ENCODE data around the gene RNASE11. TPM values are rescaled to one million over a fixed set of nuclear protein-coding genes. Genes with fewer than 3 reads are reported as not detected.

The RNASE11 gene
- total RNA-seq, 4 donors from 2014 or later = not detected

GRCh38 chr14:20556500-20557211, 31.1 kb downstream of the RNASE11 start:
- Histone ChIP-seq H3K27me3 (no peaks in the 10 kb centered on the region), H3K9me3 (no peaks in the 10 kb centered on the region), H3K4me3 (no peak overlapping the region), H3K36me3 (no peaks in the 10 kb centered on the region), H3K27ac (replicated peaks in 1 of 4) (no peak overlapping the region), H3K4me1 (no peaks in the 10 kb centered on the region)
- TF ChIP-seq POLR2AphosphoS5 (IDR thresholded peaks at IDR 0.05) (no peak), CTCF (IDR thresholded peaks at IDR 0.05) (no peak), POLR2A (IDR thresholded peaks at IDR 0.05; ENCODE audit: low read depth) (no peak), EP300 (IDR thresholded peaks at IDR 0.05) (no peak)
- no peak for DNase-seq (ENCODE audit: extremely low spot score)
- WGBS = 69% methylated on average over 11 of the region's 11 CpGs
- intact Hi-C loops (cut with DNase I) = no loop called here

- H3K9me3 ChIP-seq = no peaks in the 10 kb centered on the region
- intact Hi-C loops (cut with DNase I) = no loop called here
- WGBS = 85% methylated on average over 3 of the region's 3 CpGs
- TF ChIP-seq POLR2AphosphoS5 (IDR thresholded peaks at IDR 0.05) = no peak
- no peak for TF ChIP-seq EP300 (IDR thresholded peaks at IDR 0.05)
- no peak for TF ChIP-seq CTCF (IDR thresholded peaks at IDR 0.05)
- no peak for TF ChIP-seq POLR2A (IDR thresholded peaks at IDR 0.05; ENCODE audit: low read depth)
- H3K27ac ChIP-seq (replicated peaks in 1 of 4) = no peak overlapping the region
- no peaks in the 10 kb centered on the region for H3K27me3 ChIP-seq
- H3K4me3 ChIP-seq = no peak overlapping the region
- no peaks in the 10 kb centered on the region for H3K36me3 ChIP-seq
- no peaks in the 10 kb centered on the region for H3K4me1 ChIP-seq
- DNase-seq (ENCODE audit: extremely low spot score) = no peak
Measured at GRCh38 chr14:20555845-20556244, 32.0 kb downstream of the RNASE11 start.

- Histone ChIP-seq H3K9me3 (no peaks in the 10 kb centered on the region), H3K27me3 (no peaks in the 10 kb centered on the region), H3K4me1 (no peaks in the 10 kb centered on the region), H3K27ac (replicated peaks in 1 of 4) (no peak overlapping the region), H3K4me3 (no peak overlapping the region), H3K36me3 (no peaks in the 10 kb centered on the region)
- no peak for TF ChIP-seq POLR2A (IDR thresholded peaks at IDR 0.05; ENCODE audit: low read depth)
- no peak for TF ChIP-seq EP300 (IDR thresholded peaks at IDR 0.05)
- TF ChIP-seq POLR2AphosphoS5 (IDR thresholded peaks at IDR 0.05) = no peak
- intact Hi-C loops (cut with DNase I) = no loop called here
- DNase-seq (ENCODE audit: extremely low spot score) = no peak
Measured at GRCh38 chr14:20553024-20553423, 34.8 kb downstream of the RNASE11 start.

- 84% methylated on average over 3 of the region's 3 CpGs for WGBS
- H3K4me3 ChIP-seq = no peak overlapping the region
- H3K36me3 ChIP-seq = no peaks in the 10 kb centered on the region
- no peaks in the 10 kb centered on the region for H3K4me1 ChIP-seq
- intact Hi-C loops (cut with DNase I) = no loop called here
- H3K27me3 ChIP-seq = no peaks in the 10 kb centered on the region
- TF ChIP-seq POLR2A (IDR thresholded peaks at IDR 0.05; ENCODE audit: low read depth) (no peak), CTCF (IDR thresholded peaks at IDR 0.05) (no peak), POLR2AphosphoS5 (IDR thresholded peaks at IDR 0.05) (no peak), EP300 (IDR thresholded peaks at IDR 0.05) (no peak)
- H3K27ac ChIP-seq (replicated peaks in 1 of 4) = no peak overlapping the region
- no peaks in the 10 kb centered on the region for H3K9me3 ChIP-seq
- DNase-seq (ENCODE audit: extremely low spot score) = peak; percentile 45
Measured at GRCh38 chr14:20551606-20552005, 36.2 kb downstream of the RNASE11 start.

- no peak for DNase-seq (ENCODE audit: extremely low spot score)
- TF ChIP-seq EP300 (IDR thresholded peaks at IDR 0.05) (no peak), CTCF (IDR thresholded peaks at IDR 0.05) (no peak), POLR2A (IDR thresholded peaks at IDR 0.05; ENCODE audit: low read depth) (no peak)
- Histone ChIP-seq H3K36me3 (no peaks in the 10 kb centered on the region), H3K27ac (replicated peaks in 1 of 4) (no peak overlapping the region), H3K4me3 (no peak overlapping the region), H3K9me3 (no peaks in the 10 kb centered on the region), H3K27me3 (no peaks in the 10 kb centered on the region), H3K4me1 (no peaks in the 10 kb centered on the region)
- intact Hi-C loops (cut with DNase I) = no loop called here
- 95% methylated on average over 2 of the region's 2 CpGs for WGBS
Measured at GRCh38 chr14:20550926-20551325, 36.9 kb downstream of the RNASE11 start.
